Caco-2 (cell line): ENCODE data around the gene VAC14. TPM values are rescaled to one million over a fixed set of nuclear protein-coding genes. Genes with fewer than 3 reads are reported as not detected.

Source experiments
- BruUV-seq: library from RNA; stranded (reverse); fragments of 400-500 nt; replicated peaks from 2 replicates; lab custom pipeline; 2021; lab: Mats Ljungman, UMichigan
- CTCF ChIA-PET: fragments of 300-600 bp; sonication (Branson Sonifier 250); formaldehyde crosslinking; loops from one replicate; lab custom pipeline; 2022; ENCODE audit warnings: antibody characterized with exemption; lab: Charles Lee
- POLR2A ChIA-PET: fragments of 300-600 bp; sonication (Branson Sonifier 250); formaldehyde crosslinking; loops from one replicate; lab custom pipeline; 2022; ENCODE audit warnings: antibody characterized with exemption; lab: Charles Lee
- DNase-seq, 2 experiments: peaks; one replicate each; pipeline versions ENCODE4 v3.0.0 to v3.0.0-alpha.2; 2020 to 2022
- H3K27me3 ChIP-seq: replicated peaks from 2 replicates; pipeline ENCODE4 v1.6.0; 2011; ENCODE audit warnings: low read length; ENCODE audit not compliant: control insufficient read depth, insufficient read depth
- H3K36me3 ChIP-seq: 2 replicates; pipeline ENCODE4 v1.5.1; 2011; ENCODE audit warnings: low read length; ENCODE audit not compliant: control insufficient read depth, insufficient read depth
- H3K4me1 ChIP-seq: fragments of 250-450 bp; sonication (Bioruptor Pico); 2 replicates; pipeline ENCODE4 v1.5.1; 2020; ENCODE audit warnings: mild to moderate bottlenecking
- H3K4me3 ChIP-seq: 2 replicates; pipeline ENCODE4 v1.5.1; 2011; ENCODE audit warnings: low read depth, mild to moderate bottlenecking, control low read depth, low read length
- H3K9me3 ChIP-seq: fragments of 250-450 bp; sonication (Bioruptor Pico); 2 replicates; pipeline ENCODE4 v1.5.1; 2020; ENCODE audit warnings: mild to moderate bottlenecking, moderate library complexity
- H3K27ac Mint-ChIP-seq: one replicate; pipeline ENCODE4 v1.8.0; 2022; ENCODE audit warnings: mixed read lengths; ENCODE audit not compliant: unreplicated experiment
- H3K27me3 Mint-ChIP-seq: one replicate; pipeline ENCODE4 v1.8.0; 2022; ENCODE audit warnings: mixed read lengths; ENCODE audit not compliant: insufficient read depth, unreplicated experiment
- H3K36me3 Mint-ChIP-seq: one replicate; pipeline ENCODE4 v1.8.0; 2022; ENCODE audit warnings: mild to moderate bottlenecking, mixed read lengths; ENCODE audit not compliant: insufficient read depth, unreplicated experiment
- H3K4me1 Mint-ChIP-seq: one replicate; pipeline ENCODE4 v1.8.0; 2022; ENCODE audit warnings: low read depth, mixed read lengths; ENCODE audit not compliant: unreplicated experiment
- H3K4me3 Mint-ChIP-seq: one replicate; pipeline ENCODE4 v1.8.0; 2022; ENCODE audit warnings: mild to moderate bottlenecking, moderate library complexity, mixed read lengths; ENCODE audit not compliant: unreplicated experiment
- H3K9me3 Mint-ChIP-seq: one replicate; pipeline ENCODE4 v1.8.0; 2022; ENCODE audit warnings: mixed read lengths; ENCODE audit not compliant: unreplicated experiment
- CTCF ChIP-seq, 2 experiments: fragments of 200-600 bp in 1 of 2; IDR thresholded peaks; 1 replicate in 1 of 2; 2 replicates in 1 of 2; pipeline versions ENCODE4 v1.5.1 to v1.8.0; 2011 to 2022; ENCODE audit warnings: antibody characterized with exemption in 1 of 2, control low read depth in 1 of 2, inconsistent platforms in 1 of 2, low read depth in 1 of 2, low read length in 1 of 2, mild to moderate bottlenecking in 1 of 2, moderate library complexity in 1 of 2; ENCODE audit not compliant: insufficient read depth in 1 of 2, severe bottlenecking in 1 of 2, unreplicated experiment in 1 of 2
- intact Hi-C: fragments of 100-400 bp; cut with micrococcal nuclease; formaldehyde crosslinking; loops from one replicate; pipeline ENCODE4 v1.10.0; 2022; ENCODE audit not compliant: unreplicated experiment
- total RNA-seq: library from RNA; stranded (reverse); gene quantifications from 2 replicates; pipeline ENCODE4 v1.2.3, GENCODE V29; 2022

The VAC14 gene
- total RNA-seq, 1 experiment from 2014 or later: 63.5 TPM

GRCh38 chr16:70736465-70737376, 64.2 kb downstream of the VAC14 start:
- H3K27ac Mint-ChIP-seq: no peak overlapping the region

GRCh38 chr16:70735141-70735979, 65.6 kb downstream of the VAC14 start:
- BruUV-seq: no TSS peak
- no peaks in the 10 kb centered on the region for H3K4me1 ChIP-seq

More at GRCh38 chr16:70736465-70737376, 64.2 kb downstream of the VAC14 start:
- H3K27me3 ChIP-seq: no peaks in the 10 kb centered on the region
- H3K9me3 ChIP-seq: no peaks in the 10 kb centered on the region
- no peak for DNase-seq
- no peaks in the 10 kb centered on the region for H3K4me1 Mint-ChIP-seq
- H3K36me3 ChIP-seq: no peaks in the 10 kb centered on the region
- H3K36me3 Mint-ChIP-seq: peaks cover 26% of the 10 kb centered on the region
- intact Hi-C loops: no loop called here
- H3K4me1 ChIP-seq: no peaks in the 10 kb centered on the region
- no peak overlapping the region for H3K4me3 Mint-ChIP-seq
- no peak overlapping the region for H3K4me3 ChIP-seq
- no peaks in the 10 kb centered on the region for H3K27me3 Mint-ChIP-seq
- ChIA-PET POLR2A (no interaction called here), CTCF (no interaction called here)
- no peak for TF ChIP-seq CTCF (IDR thresholded peaks at IDR 0.05; ENCODE audit: insufficient read depth in 1 of 2, low read depth in 1 of 2, low read length in 1 of 2, severe bottlenecking in 1 of 2, unreplicated experiment in 1 of 2)
- no TSS peak for BruUV-seq
- H3K9me3 Mint-ChIP-seq: peaks cover 10% of the 10 kb centered on the region

More at GRCh38 chr16:70735141-70735979, 65.6 kb downstream of the VAC14 start:
- no peaks in the 10 kb centered on the region; the same call in 1 of the 2 replicates for H3K36me3 ChIP-seq
- Mint-ChIP-seq H3K27ac (no peak overlapping the region), H3K4me1 (no peaks in the 10 kb centered on the region), H3K9me3 (peaks cover 10% of the 10 kb centered on the region), H3K27me3 (no peaks in the 10 kb centered on the region), H3K36me3 (peaks cover 26% of the 10 kb centered on the region), H3K4me3 (no peak overlapping the region)
- CTCF ChIA-PET: no interaction called here
- no peaks in the 10 kb centered on the region for H3K9me3 ChIP-seq
- DNase-seq: no peak
- intact Hi-C loops: no loop called here
- TF ChIP-seq CTCF (IDR thresholded peaks at IDR 0.05; ENCODE audit: insufficient read depth in 1 of 2, low read depth in 1 of 2, low read length in 1 of 2, severe bottlenecking in 1 of 2, unreplicated experiment in 1 of 2): no peak
- no peaks in the 10 kb centered on the region for H3K27me3 ChIP-seq
- POLR2A ChIA-PET: no interaction called here
- H3K4me3 ChIP-seq: no peak overlapping the region
